Right atrium auricular region (tissue), 2 donors: ENCODE measurements around the gene ERMARD. TPM values are rescaled to one million over a fixed set of nuclear protein-coding genes. Genes with fewer than 3 reads are reported as not detected.

Source experiments
- DNase-seq: peaks from one replicate; pipeline ENCODE4 v3.0.0-alpha.2; 2019; ENCODE audit warnings: low spot score
- H3K27ac ChIP-seq, 2 donors: fragments of 200-600 bp; sonication (generic); 1 replicate in 1 of 2; 2 replicates in 1 of 2; pipeline ENCODE4 v1.5.1; 2016 to 2019
- H3K27me3 ChIP-seq, 2 donors: fragments of 200-600 bp; sonication (generic); one replicate each; pipeline versions ENCODE4 v1.5.1 to v1.6.0; 2017 to 2019
- H3K36me3 ChIP-seq: fragments of 200-600 bp; sonication (generic); one replicate; pipeline ENCODE4 v1.5.1; 2016
- H3K4me1 ChIP-seq, 2 donors: fragments of 200-600 bp; sonication (generic); one replicate each; pipeline versions ENCODE4 v1.5.1 to v1.6.0; 2017 to 2019
- H3K4me3 ChIP-seq, 2 donors: fragments of 200-600 bp; sonication (generic); 1 replicate in 1 of 2; 2 replicates in 1 of 2; pipeline ENCODE4 v1.5.1; 2017 to 2019; ENCODE audit warnings: mild to moderate bottlenecking in 1 of 2, moderate library complexity in 1 of 2
- H3K9me3 ChIP-seq, 2 donors: fragments of 200-600 bp; sonication (generic); one replicate each; pipeline ENCODE4 v1.5.1; 2019
- total RNA-seq, 2 donors: library from RNA; depleted of rRNA; stranded (reverse); fragments of >200 nt; gene quantifications; one replicate each; pipeline ENCODE4 v1.1.0, GENCODE V29; 2016
- TF ChIP-seq, protein P1 (sequence below), 2 donors: fragments of 200-600 bp; sonication (generic); IDR thresholded peaks; one replicate each; pipeline ENCODE4 v1.5.1; 2019; ENCODE audit warnings: antibody characterized with exemption in 2 of 2

Gene ERMARD
- total RNA-seq, 2 donors from 2014 or later: 8.6 to 11.2 TPM

DNA sequence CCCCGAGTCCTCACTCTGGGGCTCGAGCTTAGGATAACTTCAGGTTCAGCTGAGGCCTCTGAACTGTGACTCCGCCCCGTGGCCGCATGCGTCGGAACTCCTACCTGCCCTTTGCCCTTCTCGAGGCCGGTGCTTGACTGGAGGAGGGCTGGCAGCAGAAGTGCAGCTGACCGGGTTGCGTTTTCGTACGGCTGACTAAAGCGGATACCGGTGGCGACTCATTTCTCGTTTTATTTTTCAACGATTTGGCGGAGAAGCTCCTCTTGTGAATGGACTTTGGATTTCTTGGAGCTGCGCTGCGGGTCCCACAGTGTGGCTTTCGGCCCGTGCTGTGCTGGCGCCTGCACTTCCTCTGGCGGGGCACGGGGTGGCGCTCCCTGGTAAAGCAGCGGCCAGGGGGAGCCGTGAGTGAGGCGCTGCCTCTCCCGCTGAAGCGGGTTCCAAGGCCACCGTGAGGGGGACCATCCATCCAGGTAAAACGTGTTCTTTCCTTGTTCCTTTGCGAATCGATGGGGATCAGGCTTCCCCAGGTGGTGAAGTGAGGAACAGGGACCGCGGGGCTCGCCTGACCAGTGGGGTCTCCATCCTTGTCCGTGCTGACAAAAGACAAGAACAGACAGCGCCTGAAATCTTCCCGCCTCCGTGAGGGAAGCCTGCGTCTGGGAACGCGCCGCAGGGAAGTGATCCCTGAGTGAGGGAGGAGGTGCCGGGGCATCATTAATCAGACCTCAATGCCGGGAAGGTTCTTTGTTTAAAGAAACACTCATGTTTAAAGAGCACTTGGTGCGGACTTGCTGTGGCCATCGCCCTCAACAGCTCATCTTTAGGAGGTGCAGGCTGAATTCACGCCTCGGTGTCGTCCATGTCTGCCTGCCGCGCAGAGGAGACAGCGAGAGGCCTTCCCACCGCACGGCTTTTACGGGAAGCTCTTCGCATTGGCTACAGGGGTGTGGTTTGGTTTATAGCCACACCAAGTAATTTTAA is 38.8 kb downstream of the ERMARD start:
- peak overlapping the region; percentile 16 to 54 for H3K4me3 ChIP-seq
- peak; percentile 74 for DNase-seq
- no peaks in the 10 kb centered on the region for H3K27me3 ChIP-seq
- H3K36me3 ChIP-seq: no peaks in the 10 kb centered on the region
- peaks cover 0 to 15% of the 10 kb centered on the region in 2 donors for H3K4me1 ChIP-seq
- TF ChIP-seq, protein P1, sequence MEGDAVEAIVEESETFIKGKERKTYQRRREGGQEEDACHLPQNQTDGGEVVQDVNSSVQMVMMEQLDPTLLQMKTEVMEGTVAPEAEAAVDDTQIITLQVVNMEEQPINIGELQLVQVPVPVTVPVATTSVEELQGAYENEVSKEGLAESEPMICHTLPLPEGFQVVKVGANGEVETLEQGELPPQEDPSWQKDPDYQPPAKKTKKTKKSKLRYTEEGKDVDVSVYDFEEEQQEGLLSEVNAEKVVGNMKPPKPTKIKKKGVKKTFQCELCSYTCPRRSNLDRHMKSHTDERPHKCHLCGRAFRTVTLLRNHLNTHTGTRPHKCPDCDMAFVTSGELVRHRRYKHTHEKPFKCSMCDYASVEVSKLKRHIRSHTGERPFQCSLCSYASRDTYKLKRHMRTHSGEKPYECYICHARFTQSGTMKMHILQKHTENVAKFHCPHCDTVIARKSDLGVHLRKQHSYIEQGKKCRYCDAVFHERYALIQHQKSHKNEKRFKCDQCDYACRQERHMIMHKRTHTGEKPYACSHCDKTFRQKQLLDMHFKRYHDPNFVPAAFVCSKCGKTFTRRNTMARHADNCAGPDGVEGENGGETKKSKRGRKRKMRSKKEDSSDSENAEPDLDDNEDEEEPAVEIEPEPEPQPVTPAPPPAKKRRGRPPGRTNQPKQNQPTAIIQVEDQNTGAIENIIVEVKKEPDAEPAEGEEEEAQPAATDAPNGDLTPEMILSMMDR (IDR thresholded peaks at IDR 0.05): peak; percentile 99
- H3K9me3 ChIP-seq: no peaks in the 10 kb centered on the region
- peak overlapping the region; percentile 65 to 75 for H3K27ac ChIP-seq

DNA sequence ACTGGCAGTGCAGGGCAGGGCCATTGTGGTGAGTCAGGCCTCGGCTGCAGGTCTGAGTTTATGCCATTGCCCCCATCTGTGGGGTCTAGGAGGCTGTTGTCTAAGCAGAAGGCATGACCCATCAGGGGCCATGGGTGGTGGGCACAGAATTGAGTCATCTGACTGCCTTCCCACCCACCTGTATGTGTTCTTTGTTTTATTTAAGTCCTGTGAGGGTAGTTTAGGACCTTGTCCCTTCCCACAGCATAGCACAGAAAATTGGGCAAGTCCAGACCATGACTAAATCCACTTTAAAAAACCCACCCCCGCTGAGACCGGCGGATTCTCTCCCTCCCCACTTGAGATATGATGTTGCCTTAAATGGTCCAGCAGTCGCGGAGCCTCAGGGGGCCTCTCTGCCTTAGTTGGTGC is 40.3 kb downstream of the ERMARD start:
- DNase-seq: no peak
- Histone ChIP-seq H3K9me3 (no peaks in the 10 kb centered on the region), H3K4me3 (no peak overlapping the region), H3K36me3 (no peaks in the 10 kb centered on the region), H3K27ac (no peak overlapping the region), H3K27me3 (no peaks in the 10 kb centered on the region), H3K4me1 (peaks cover 0 to 15% of the 10 kb centered on the region in 2 donors)
- TF ChIP-seq, protein P1 (IDR thresholded peaks at IDR 0.05): no peak

DNA sequence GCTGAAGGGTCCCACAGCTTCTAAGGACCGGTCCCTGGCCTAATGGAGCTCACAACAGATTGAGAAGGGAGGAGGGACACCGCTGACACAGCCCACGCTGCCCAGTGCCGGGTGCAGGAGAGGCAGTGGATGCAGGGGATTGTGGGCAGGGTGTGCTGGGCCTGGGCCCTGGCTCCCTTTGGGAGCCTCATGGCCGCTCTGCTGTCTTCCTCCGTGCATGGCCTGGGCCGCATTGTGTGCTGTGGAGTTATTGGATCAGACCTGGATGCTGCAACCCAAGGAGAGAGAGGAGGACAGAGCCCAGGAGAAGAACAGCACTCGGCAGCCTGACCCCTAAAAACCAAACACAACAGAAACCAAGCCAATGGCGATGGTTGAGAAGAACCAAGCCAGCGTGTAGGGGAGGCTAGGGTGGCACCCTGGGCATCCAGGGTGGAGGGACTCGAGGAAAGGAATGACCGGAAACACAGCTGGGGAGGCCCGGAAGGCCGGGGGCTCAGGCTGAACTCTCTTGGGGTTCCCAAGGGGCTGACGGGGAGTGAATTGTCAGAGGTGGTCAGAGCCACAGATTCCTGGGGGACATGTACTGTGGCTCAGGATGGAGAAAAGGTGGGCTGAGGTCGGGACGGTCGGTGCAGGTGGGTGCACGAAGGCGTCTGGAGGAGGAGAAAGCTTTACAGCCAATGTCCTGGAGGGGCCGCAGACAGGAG is 41.0 kb downstream of the ERMARD start:
- peak; percentile 21 for DNase-seq
- peaks cover 0 to 15% of the 10 kb centered on the region in 2 donors for H3K4me1 ChIP-seq
- H3K27ac ChIP-seq: no peak overlapping the region
- no peaks in the 10 kb centered on the region for H3K36me3 ChIP-seq
- TF ChIP-seq, protein P1 (IDR thresholded peaks at IDR 0.05): no peak
- no peaks in the 10 kb centered on the region for H3K9me3 ChIP-seq
- H3K27me3 ChIP-seq: no peaks in the 10 kb centered on the region
- H3K4me3 ChIP-seq: no peak overlapping the region

- H3K4me1 ChIP-seq: peaks cover 0 to 15% of the 10 kb centered on the region in 2 donors
- no peaks in the 10 kb centered on the region for H3K27me3 ChIP-seq
- TF ChIP-seq, protein P1 (IDR thresholded peaks at IDR 0.05): no peak
- DNase-seq: peak; percentile 46
- no peak overlapping the region for H3K4me3 ChIP-seq
- H3K27ac ChIP-seq: no peak overlapping the region
- no peaks in the 10 kb centered on the region for H3K36me3 ChIP-seq
- H3K9me3 ChIP-seq: no peaks in the 10 kb centered on the region
These were observed 42.0 kb downstream of the ERMARD start for GRCh38 chr6:169793408-169793807.

GRCh38 chr6:169794317-169795055 is 43.1 kb downstream of the ERMARD start:
- Histone ChIP-seq H3K27me3 (no peaks in the 10 kb centered on the region), H3K4me1 (peaks cover 0 to 15% of the 10 kb centered on the region in 2 donors), H3K4me3 (no peak overlapping the region), H3K27ac (no peak overlapping the region), H3K9me3 (no peaks in the 10 kb centered on the region), H3K36me3 (no peaks in the 10 kb centered on the region)
- TF ChIP-seq, protein P1 (IDR thresholded peaks at IDR 0.05): no peak
- DNase-seq: peak; percentile 48
